Esophagus (tissue), 2 donors: Measurements from ENCODE around the gene BLOC1S1. TPM values are rescaled to one million over a fixed set of nuclear protein-coding genes. Genes with fewer than 3 reads are reported as not detected.

Experiments used
- H3K27ac ChIP-seq, 2 donors: one replicate each; pipeline ENCODE4 v1.5.1; 2013; ENCODE audit warnings: low read depth in 2 of 2, mild to moderate bottlenecking in 2 of 2, inconsistent platforms in 1 of 2, low read length in 1 of 2, moderate library complexity in 1 of 2
- H3K27me3 ChIP-seq, 2 donors: one replicate each; pipeline ENCODE4 v1.6.1; 2013; ENCODE audit warnings: low read length in 2 of 2, control low read depth in 1 of 2, mild to moderate bottlenecking in 1 of 2; ENCODE audit not compliant: insufficient read depth in 2 of 2, control insufficient read depth in 1 of 2
- H3K36me3 ChIP-seq, 2 donors: one replicate each; pipeline ENCODE4 v1.6.1; 2013; ENCODE audit warnings: low read length in 1 of 2; ENCODE audit not compliant: control insufficient read depth in 2 of 2, insufficient read depth in 2 of 2
- H3K4me1 ChIP-seq, 2 donors: one replicate each; pipeline ENCODE4 v1.6.1; 2013; ENCODE audit warnings: low read length in 1 of 2; ENCODE audit not compliant: control insufficient read depth in 2 of 2, insufficient read depth in 2 of 2
- H3K4me3 ChIP-seq, 2 donors: one replicate each; pipeline ENCODE4 v1.5.1; 2013; ENCODE audit warnings: low read length in 2 of 2, mild to moderate bottlenecking in 2 of 2, low read depth in 1 of 2, moderate library complexity in 1 of 2
- H3K9me3 ChIP-seq, 2 donors: one replicate each; pipeline ENCODE4 v1.6.1; 2013; ENCODE audit warnings: mild to moderate bottlenecking in 2 of 2, low read depth in 1 of 2, low read length in 1 of 2, moderate library complexity in 1 of 2; ENCODE audit not compliant: control insufficient read depth in 2 of 2, insufficient read depth in 1 of 2
- WGBS, 2 donors: extraction: QIAGEN DNeasy Blood & Tissue Kit; methylation state at CpG; one replicate each; pipeline ENCODE4 v1.1.7; 2013; 5-methylcytosine and 5-hydroxymethylcytosine counted together
- polyA plus RNA-seq, 2 donors: library from polyadenylated mRNA; stranded (reverse); fragments of 200-250 nt; gene quantifications; one replicate each; pipeline ENCODE4 v1.2.3, GENCODE V29; 2013
- donor health status: healthy with polysubstance abuse.
- donor health status: Bipolar disorder and iron deficiency.

BLOC1S1 gene
- polyA plus RNA-seq, 2 donors, result 269 to 326 TPM

DNA sequence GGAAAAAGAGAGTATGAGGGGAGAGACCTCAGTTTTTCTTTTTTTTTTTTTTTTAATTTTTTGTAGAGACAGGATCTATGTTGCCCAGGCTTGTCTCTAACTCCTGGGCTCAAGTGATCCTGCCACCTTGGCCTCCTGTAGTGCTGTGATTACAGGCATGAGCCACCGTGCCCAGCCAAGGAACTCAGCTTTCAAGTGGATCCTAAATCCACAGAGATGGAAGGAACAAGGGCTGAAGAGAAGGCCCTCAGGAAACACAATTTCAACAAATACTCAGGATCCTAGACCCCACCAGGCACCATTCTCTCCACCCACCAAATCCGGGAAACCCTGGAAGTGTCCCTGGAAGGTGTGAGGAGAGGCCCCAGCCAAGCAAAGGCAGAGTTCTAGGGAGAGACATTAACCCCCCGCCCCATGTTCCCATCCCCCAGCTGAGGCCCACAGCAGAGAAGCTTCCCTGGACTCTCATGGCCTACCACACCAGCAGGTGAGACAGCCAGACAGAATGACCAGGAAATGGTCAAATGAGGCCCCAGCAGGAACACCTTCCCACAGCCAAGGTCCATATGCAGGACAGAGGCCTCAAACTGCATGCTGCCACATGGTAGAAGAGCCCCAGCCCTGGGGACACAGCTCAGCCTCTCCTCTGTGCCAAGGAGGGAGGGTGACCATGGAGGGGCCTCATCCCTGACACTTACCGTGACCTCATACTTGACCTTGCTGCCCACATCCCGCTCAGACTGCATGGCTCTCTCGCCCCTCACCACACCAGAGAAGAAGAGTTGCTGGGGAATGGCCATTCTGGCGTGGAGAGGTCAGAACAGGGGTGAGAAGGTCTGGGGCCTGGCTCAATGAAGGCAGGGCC, 22.3 kb upstream of the BLOC1S1 start:
- no peak overlapping the region for H3K27ac ChIP-seq
- H3K36me3 ChIP-seq, result peaks cover 0 to 3% of the 10 kb centered on the region in 2 donors
- WGBS, 2 donors, result 85 to 89% methylated on average over 7 of the region's 7 CpGs
- no peak overlapping the region for H3K4me3 ChIP-seq
- H3K9me3 ChIP-seq, result no peaks in the 10 kb centered on the region
- no peaks in the 10 kb centered on the region for H3K4me1 ChIP-seq
- H3K27me3 ChIP-seq, result no peaks in the 10 kb centered on the region

- 95 to 96% methylated on average over 7 of the region's 7 CpGs for WGBS, 2 donors
- Histone ChIP-seq H3K27me3 (no peaks in the 10 kb centered on the region), H3K9me3 (no peaks in the 10 kb centered on the region), H3K4me1 (no peaks in the 10 kb centered on the region), H3K36me3 (peaks cover 0 to 3% of the 10 kb centered on the region in 2 donors), H3K27ac (no peak overlapping the region), H3K4me3 (no peak overlapping the region)
Measured at GRCh38 chr12:55694188-55694515, 21.7 kb upstream of the BLOC1S1 start.

- H3K4me3 ChIP-seq, result no peak overlapping the region
- no peaks in the 10 kb centered on the region for H3K4me1 ChIP-seq
- 95 to 96% methylated on average over 4 of the region's 4 CpGs for WGBS, 2 donors
- peaks cover 0 to 3% of the 10 kb centered on the region in 2 donors for H3K36me3 ChIP-seq
- H3K9me3 ChIP-seq, result no peaks in the 10 kb centered on the region
- H3K27me3 ChIP-seq, result no peaks in the 10 kb centered on the region
- H3K27ac ChIP-seq, result no peak overlapping the region
Measured at GRCh38 chr12:55694651-55695050, 21.2 kb upstream of the BLOC1S1 start.

GRCh38 chr12:55695349-55695748, 20.5 kb upstream of the BLOC1S1 start:
- Histone ChIP-seq H3K36me3 (peaks cover 0 to 3% of the 10 kb centered on the region in 2 donors), H3K27me3 (no peaks in the 10 kb centered on the region), H3K4me3 (no peak overlapping the region), H3K9me3 (no peaks in the 10 kb centered on the region), H3K27ac (no peak overlapping the region), H3K4me1 (peaks cover 0 to 1% of the 10 kb centered on the region in 2 donors)
- 75 to 78% methylated on average over 7 of the region's 7 CpGs for WGBS, 2 donors

- H3K27me3 ChIP-seq, result no peaks in the 10 kb centered on the region
- no peak overlapping the region for H3K27ac ChIP-seq
Measured at GRCh38 chr12:55696141-55696540, 19.7 kb upstream of the BLOC1S1 start.

DNA sequence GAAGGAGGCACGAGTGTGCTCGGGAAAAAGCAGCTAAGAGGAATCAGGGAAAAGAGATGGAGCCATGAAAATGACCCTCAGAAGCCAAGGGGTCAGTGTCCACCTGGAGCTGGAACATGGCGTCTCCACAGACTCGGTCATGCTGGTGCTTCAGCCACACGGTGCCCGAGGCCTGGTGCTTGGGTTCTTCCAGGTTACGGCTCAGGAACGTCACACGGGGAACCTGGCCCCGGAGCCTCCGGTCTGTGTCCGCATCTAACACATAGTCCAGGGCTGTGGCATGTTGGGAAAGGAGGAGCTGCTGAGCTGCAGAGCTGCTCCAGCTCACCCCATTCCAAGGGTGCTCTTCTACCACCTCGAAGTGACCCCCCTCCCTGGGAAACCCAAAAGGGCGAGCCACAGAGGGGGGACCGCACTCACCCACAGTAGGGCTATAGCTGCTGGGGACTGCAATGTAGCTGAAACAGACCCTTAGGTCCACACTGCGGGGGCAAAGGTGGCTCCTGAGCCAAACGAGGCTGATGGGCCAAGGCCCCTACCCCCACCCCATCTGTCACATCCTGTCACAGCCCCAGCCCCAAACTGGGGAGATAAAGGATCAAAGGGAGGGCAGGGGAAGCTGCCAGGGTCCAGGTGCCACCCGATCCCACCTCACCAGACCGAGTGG, 18.9 kb upstream of the BLOC1S1 start:
- Histone ChIP-seq H3K36me3 (peaks cover 0 to 3% of the 10 kb centered on the region in 2 donors), H3K4me1 (peaks cover 0 to 7% of the 10 kb centered on the region in 2 donors), H3K27me3 (no peaks in the 10 kb centered on the region), H3K4me3 (no peak overlapping the region), H3K9me3 (no peaks in the 10 kb centered on the region), H3K27ac (no peak overlapping the region)
- WGBS, 2 donors, result 82 to 83% methylated on average over 19 of the region's 19 CpGs

More at GRCh38 chr12:55696141-55696540, 19.7 kb upstream of the BLOC1S1 start:
- no peaks in the 10 kb centered on the region for H3K9me3 ChIP-seq
- H3K4me3 ChIP-seq, result no peak overlapping the region
- H3K4me1 ChIP-seq, result peaks cover 0 to 7% of the 10 kb centered on the region in 2 donors
- WGBS, 2 donors, result 91 to 93% methylated on average over 6 of the region's 6 CpGs
- peaks cover 0 to 3% of the 10 kb centered on the region in 2 donors for H3K36me3 ChIP-seq

DNA sequence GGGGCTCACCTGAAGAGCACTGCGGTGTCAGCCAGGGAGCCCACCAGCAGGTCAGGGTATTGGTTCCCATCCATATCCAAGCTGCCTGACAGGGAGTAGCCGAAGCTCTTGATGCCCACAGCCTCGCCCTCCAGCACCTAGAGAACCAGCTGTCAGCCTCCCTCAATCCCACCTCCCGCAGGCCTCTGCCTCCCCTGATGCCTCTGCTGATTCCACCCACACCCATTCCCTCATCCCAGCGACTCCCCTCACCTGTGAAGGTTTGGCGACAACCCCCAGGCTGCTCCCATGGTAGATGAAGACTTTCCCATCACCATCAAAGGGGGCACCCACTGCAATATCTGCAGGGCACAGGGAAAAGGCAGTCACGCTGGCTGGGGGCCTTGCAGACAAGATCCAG, 18.2 kb upstream of the BLOC1S1 start:
- no peaks in the 10 kb centered on the region for H3K9me3 ChIP-seq

DNA sequence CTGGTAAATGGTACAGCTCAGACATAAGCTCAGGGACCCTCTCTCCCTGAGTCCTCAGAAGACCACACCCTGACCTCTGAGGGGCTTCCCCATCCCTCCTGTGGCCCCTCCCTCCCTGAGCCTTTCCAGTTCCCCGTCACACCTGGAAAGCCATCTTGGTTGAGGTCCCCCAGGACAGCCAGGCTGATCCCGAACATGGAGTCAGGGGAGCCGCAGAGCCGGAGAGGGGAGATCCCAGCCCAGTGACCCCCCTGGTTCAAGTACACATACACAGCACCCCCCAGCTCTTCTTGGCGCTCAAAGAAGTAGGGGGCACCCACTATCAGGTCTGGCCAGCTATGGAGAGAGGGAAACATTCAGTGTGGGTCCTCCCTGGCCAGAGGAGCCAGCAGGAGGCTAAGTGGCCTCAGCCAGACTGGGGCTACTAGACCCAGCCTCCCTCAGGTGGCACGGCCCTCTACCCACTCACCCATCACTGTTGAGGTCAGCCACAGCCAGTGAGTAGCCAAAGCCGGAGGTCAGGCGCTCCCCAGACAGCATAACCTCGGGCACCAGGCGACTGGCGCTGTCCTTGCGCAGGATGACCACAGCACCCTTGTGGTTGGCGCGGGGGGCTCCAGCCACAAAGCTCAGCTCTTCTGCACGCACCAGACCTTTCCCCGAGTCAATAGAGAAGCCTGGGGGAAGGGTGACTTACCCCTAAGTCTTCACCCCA, 17.4 kb upstream of the BLOC1S1 start:
- WGBS, 2 donors, result 85 to 91% methylated on average over 16 of the region's 16 CpGs

More for the DNA sequence above, 18.2 kb upstream of the BLOC1S1 start:
- H3K36me3 ChIP-seq, result peaks cover 0 to 3% of the 10 kb centered on the region in 2 donors
- H3K4me3 ChIP-seq, result no peak overlapping the region
- no peaks in the 10 kb centered on the region for H3K27me3 ChIP-seq
- no peak overlapping the region for H3K27ac ChIP-seq
- WGBS, 2 donors, result 77 to 86% methylated on average over 6 to 7 of the region's 7 CpGs
- peaks cover 0 to 7% of the 10 kb centered on the region in 2 donors for H3K4me1 ChIP-seq

GRCh38 chr12:55698965-55699364, 16.9 kb upstream of the BLOC1S1 start:
- no peak overlapping the region for H3K27ac ChIP-seq
- H3K4me1 ChIP-seq, result peaks cover 0 to 7% of the 10 kb centered on the region in 2 donors
- no peaks in the 10 kb centered on the region for H3K27me3 ChIP-seq
- H3K36me3 ChIP-seq, result peaks cover 0 to 3% of the 10 kb centered on the region in 2 donors
- 67 to 86% methylated on average over 1 of the region's 1 CpG for WGBS, 2 donors
- no peak overlapping the region for H3K4me3 ChIP-seq
- H3K9me3 ChIP-seq, result no peaks in the 10 kb centered on the region

More for the DNA sequence above, 17.4 kb upstream of the BLOC1S1 start:
- no peak overlapping the region for H3K27ac ChIP-seq
- H3K9me3 ChIP-seq, result no peaks in the 10 kb centered on the region
- peaks cover 0 to 3% of the 10 kb centered on the region in 2 donors for H3K36me3 ChIP-seq
- H3K27me3 ChIP-seq, result no peaks in the 10 kb centered on the region
- peaks cover 0 to 7% of the 10 kb centered on the region in 2 donors for H3K4me1 ChIP-seq
- H3K4me3 ChIP-seq, result no peak overlapping the region
